Measurements from ENCODE around the gene TMEM183A. TPM values are rescaled to one million over a fixed set of nuclear protein-coding genes. Genes with fewer than 3 reads are reported as not detected.
A peak's percentile ranks its signal among the peaks of the same experiment; 100 is the strongest.

Gene TMEM183A
- total RNA-seq, 4 donors from 2014 or later = 69.0 to 93.9 (median 87.6) TPM

- Histone ChIP-seq H3K27ac (replicated peaks in 1 of 4) (peak overlapping the region; percentile 85 to 97 (median 96)), H3K9me3 (no peaks in the 10 kb centered on the region), H3K36me3 (peaks cover 1 to 26% (median 21%) of the 10 kb centered on the region in 4 donors), H3K27me3 (no peaks in the 10 kb centered on the region), H3K4me1 (peaks cover 21 to 31% (median 23%) of the 10 kb centered on the region in 4 donors), H3K4me3 (peak overlapping the region; percentile 76 to 90 (median 86))
- intact Hi-C loops (cut with DNase I) = loop anchor here (5.0 kb wide), 1 partner anchor 40 kb away; the partner anchor contains the start of gene TMEM183A
- 2% methylated on average over 19 of the region's 21 CpGs for WGBS
- DNase-seq (ENCODE audit: extremely low spot score) = no peak
- TF ChIP-seq, protein P1, sequence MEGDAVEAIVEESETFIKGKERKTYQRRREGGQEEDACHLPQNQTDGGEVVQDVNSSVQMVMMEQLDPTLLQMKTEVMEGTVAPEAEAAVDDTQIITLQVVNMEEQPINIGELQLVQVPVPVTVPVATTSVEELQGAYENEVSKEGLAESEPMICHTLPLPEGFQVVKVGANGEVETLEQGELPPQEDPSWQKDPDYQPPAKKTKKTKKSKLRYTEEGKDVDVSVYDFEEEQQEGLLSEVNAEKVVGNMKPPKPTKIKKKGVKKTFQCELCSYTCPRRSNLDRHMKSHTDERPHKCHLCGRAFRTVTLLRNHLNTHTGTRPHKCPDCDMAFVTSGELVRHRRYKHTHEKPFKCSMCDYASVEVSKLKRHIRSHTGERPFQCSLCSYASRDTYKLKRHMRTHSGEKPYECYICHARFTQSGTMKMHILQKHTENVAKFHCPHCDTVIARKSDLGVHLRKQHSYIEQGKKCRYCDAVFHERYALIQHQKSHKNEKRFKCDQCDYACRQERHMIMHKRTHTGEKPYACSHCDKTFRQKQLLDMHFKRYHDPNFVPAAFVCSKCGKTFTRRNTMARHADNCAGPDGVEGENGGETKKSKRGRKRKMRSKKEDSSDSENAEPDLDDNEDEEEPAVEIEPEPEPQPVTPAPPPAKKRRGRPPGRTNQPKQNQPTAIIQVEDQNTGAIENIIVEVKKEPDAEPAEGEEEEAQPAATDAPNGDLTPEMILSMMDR (IDR thresholded peaks at IDR 0.05) = no peak
- no peak for TF ChIP-seq POLR2AphosphoS5 (IDR thresholded peaks at IDR 0.05)
- TF ChIP-seq POLR2A (IDR thresholded peaks at IDR 0.05; ENCODE audit: low read depth) = no peak
- no peak for TF ChIP-seq EP300 (IDR thresholded peaks at IDR 0.05)
Measured at GRCh38 chr1:202967684-202968281, 39.4 kb upstream of the TMEM183A start.

GRCh38 chr1:202968351-202968750 lies 38.8 kb upstream of the TMEM183A start:
- DNase-seq (ENCODE audit: extremely low spot score) = no peak
- intact Hi-C loops (cut with DNase I) = loop anchor here (5.0 kb wide), 1 partner anchor 39 kb away; the partner anchor contains the start of gene TMEM183A
- peak overlapping the region; percentile 85 to 97 (median 96) for H3K27ac ChIP-seq (replicated peaks in 1 of 4)

DNA sequence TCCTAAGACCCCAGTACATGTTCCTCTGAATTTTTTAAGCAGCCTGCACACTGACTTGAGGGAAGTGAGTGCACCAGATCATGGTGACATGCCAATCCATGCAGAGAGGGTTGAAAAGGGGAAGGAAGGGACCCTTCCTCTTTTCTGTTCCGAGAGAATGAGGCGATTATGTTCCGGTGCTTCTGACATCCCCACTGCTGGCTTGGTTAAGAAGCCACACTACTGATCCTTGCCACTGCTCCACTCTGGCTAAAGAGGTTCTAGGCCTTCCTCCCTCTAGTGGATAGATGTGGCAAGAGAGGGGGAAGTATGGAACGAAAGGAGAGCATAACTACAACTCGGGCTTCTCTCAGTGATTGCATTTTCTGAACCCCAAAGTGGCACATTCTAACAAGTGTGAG lies 38.3 kb upstream of the TMEM183A start:
- Histone ChIP-seq H3K4me3 (no peak overlapping the region), H3K27ac (replicated peaks in 1 of 4) (peak overlapping the region in 1 of 4 donors; percentile 1), H3K9me3 (no peaks in the 10 kb centered on the region), H3K4me1 (peaks cover 18 to 31% (median 22%) of the 10 kb centered on the region in 4 donors), H3K27me3 (no peaks in the 10 kb centered on the region), H3K36me3 (peaks cover 0 to 15% (median 11%) of the 10 kb centered on the region in 4 donors)
- TF ChIP-seq, protein P1 (IDR thresholded peaks at IDR 0.05) = peak; percentile 29 to 60 (median 50)
- TF ChIP-seq POLR2AphosphoS5 (IDR thresholded peaks at IDR 0.05) (peak in 1 of 2 donors; percentile 18), EP300 (IDR thresholded peaks at IDR 0.05) (no peak), POLR2A (IDR thresholded peaks at IDR 0.05; ENCODE audit: low read depth) (no peak)
- intact Hi-C loops (cut with DNase I) = loop anchor here (5.0 kb wide), 1 partner anchor 38 kb away; the partner anchor contains the start of gene TMEM183A
- 21% methylated on average over 5 of the region's 5 CpGs for WGBS
- no peak for DNase-seq (ENCODE audit: extremely low spot score)

More at GRCh38 chr1:202968351-202968750, 38.8 kb upstream of the TMEM183A start:
- Histone ChIP-seq H3K36me3 (peaks cover 0 to 21% (median 16%) of the 10 kb centered on the region in 4 donors), H3K4me3 (peak overlapping the region; percentile 76 to 90 (median 86)), H3K27me3 (no peaks in the 10 kb centered on the region), H3K4me1 (peaks cover 20 to 31% (median 22%) of the 10 kb centered on the region in 4 donors), H3K9me3 (no peaks in the 10 kb centered on the region)
- TF ChIP-seq, protein P1 (IDR thresholded peaks at IDR 0.05) = no peak
- TF ChIP-seq POLR2AphosphoS5 (IDR thresholded peaks at IDR 0.05) (no peak), EP300 (IDR thresholded peaks at IDR 0.05) (no peak), POLR2A (IDR thresholded peaks at IDR 0.05; ENCODE audit: low read depth) (no peak)
- WGBS = 69% methylated on average over 3 of the region's 3 CpGs

GRCh38 chr1:202972046-202972445 lies 35.1 kb upstream of the TMEM183A start:
- H3K4me1 ChIP-seq = peaks cover 8 to 17% (median 10%) of the 10 kb centered on the region in 4 donors
- H3K9me3 ChIP-seq = no peaks in the 10 kb centered on the region
- WGBS = 70% methylated on average over 4 of the region's 4 CpGs
- no peaks in the 10 kb centered on the region for H3K36me3 ChIP-seq
- DNase-seq (ENCODE audit: extremely low spot score) = no peak
- H3K27ac ChIP-seq (replicated peaks in 1 of 4) = no peak overlapping the region
- H3K27me3 ChIP-seq = peaks cover 0 to 4% (median 0%) of the 10 kb centered on the region in 4 donors
- H3K4me3 ChIP-seq = no peak overlapping the region
- intact Hi-C loops (cut with DNase I) = no loop called here
- TF ChIP-seq EP300 (IDR thresholded peaks at IDR 0.05) = no peak
- TF ChIP-seq POLR2A (IDR thresholded peaks at IDR 0.05; ENCODE audit: low read depth) = no peak
- TF ChIP-seq, protein P1 (IDR thresholded peaks at IDR 0.05) = no peak
- no peak for TF ChIP-seq POLR2AphosphoS5 (IDR thresholded peaks at IDR 0.05)

Data from esophagus muscularis mucosa (tissue), 4 donors.